Measurements from ENCODE around the gene ODC1.

DNA sequence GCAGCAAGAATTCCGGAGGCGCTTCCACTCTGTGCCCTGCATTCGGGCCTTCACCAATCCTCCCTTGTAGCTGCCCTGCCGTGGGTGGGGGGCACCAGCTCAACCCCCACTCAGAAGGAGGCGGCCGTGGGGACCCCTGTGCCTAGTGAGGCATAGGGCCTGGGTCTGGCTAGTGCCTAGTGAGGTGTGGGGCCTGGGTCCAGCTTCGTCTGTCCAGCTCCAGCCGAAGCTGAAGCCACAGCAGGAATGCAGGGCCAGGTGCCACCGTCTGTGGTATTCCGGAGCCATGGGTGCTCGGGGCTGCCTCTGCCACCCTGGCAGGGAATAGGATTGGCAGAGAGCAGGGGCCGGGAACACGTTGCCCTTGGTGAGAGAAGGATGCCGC, 12.3 kb downstream of the ODC1 start:
- TF ChIP-seq, protein P1, sequence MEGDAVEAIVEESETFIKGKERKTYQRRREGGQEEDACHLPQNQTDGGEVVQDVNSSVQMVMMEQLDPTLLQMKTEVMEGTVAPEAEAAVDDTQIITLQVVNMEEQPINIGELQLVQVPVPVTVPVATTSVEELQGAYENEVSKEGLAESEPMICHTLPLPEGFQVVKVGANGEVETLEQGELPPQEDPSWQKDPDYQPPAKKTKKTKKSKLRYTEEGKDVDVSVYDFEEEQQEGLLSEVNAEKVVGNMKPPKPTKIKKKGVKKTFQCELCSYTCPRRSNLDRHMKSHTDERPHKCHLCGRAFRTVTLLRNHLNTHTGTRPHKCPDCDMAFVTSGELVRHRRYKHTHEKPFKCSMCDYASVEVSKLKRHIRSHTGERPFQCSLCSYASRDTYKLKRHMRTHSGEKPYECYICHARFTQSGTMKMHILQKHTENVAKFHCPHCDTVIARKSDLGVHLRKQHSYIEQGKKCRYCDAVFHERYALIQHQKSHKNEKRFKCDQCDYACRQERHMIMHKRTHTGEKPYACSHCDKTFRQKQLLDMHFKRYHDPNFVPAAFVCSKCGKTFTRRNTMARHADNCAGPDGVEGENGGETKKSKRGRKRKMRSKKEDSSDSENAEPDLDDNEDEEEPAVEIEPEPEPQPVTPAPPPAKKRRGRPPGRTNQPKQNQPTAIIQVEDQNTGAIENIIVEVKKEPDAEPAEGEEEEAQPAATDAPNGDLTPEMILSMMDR (IDR thresholded peaks at IDR 0.05): no peak
- TF ChIP-seq POLR2A (IDR thresholded peaks at IDR 0.05): no peak
